ENCODE measurements around the gene EIF4B. TPM values are rescaled to one million over a fixed set of nuclear protein-coding genes. Genes with fewer than 3 reads are reported as not detected.
"Not testable (repeated sequence)": the region's sequence is repeated elsewhere in the genome, so short reads cannot be mapped to it uniquely, and the experiment has no call there.

The EIF4B gene
- total RNA-seq, 1 experiment from 2014 or later = 401 TPM

GRCh38 chr12:52992699-52993557, 13.3 kb upstream of the EIF4B start:
- peak; percentile 88 for DNase-seq (ENCODE audit: low spot score)

GRCh38 chr12:52993558-52993869, 12.7 kb upstream of the EIF4B start:
- no peak for DNase-seq (ENCODE audit: low spot score)

GRCh38 chr12:53004178-53004577, 2.1 kb upstream of the EIF4B start:
- no peak for DNase-seq (ENCODE audit: low spot score)

GRCh38 chr12:53004582-53004981, 1.7 kb upstream of the EIF4B start:
- no peak for DNase-seq (ENCODE audit: low spot score)

GRCh38 chr12:53005215-53005985, 856 bp upstream of the EIF4B start:
- DNase-seq (ENCODE audit: low spot score) = no peak

GRCh38 chr12:53006810-53007309, 604 bp downstream of the EIF4B start:
- DNase-seq (ENCODE audit: low spot score) = peak; percentile 88

- DNase-seq (ENCODE audit: low spot score) = no peak
Measured at GRCh38 chr12:53007343-53007742, 1.1 kb downstream of the EIF4B start.

- not testable (repeated sequence) for DNase-seq (ENCODE audit: low spot score)
Measured at GRCh38 chr12:53008760-53009159, 2.5 kb downstream of the EIF4B start.

- DNase-seq (ENCODE audit: low spot score) = no peak
Measured at GRCh38 chr12:53010955-53011354, 4.7 kb downstream of the EIF4B start.

GRCh38 chr12:53011889-53012288, 5.6 kb downstream of the EIF4B start:
- no peak for DNase-seq (ENCODE audit: low spot score)

- DNase-seq (ENCODE audit: low spot score) = no peak
Measured at GRCh38 chr12:53012928-53013327, 6.7 kb downstream of the EIF4B start.

- DNase-seq (ENCODE audit: low spot score) = no peak
Measured at GRCh38 chr12:53014709-53015108, 8.5 kb downstream of the EIF4B start.

GRCh38 chr12:53025250-53025649, 19.0 kb downstream of the EIF4B start:
- DNase-seq (ENCODE audit: low spot score) = no peak

GRCh38 chr12:53027014-53027413, 20.8 kb downstream of the EIF4B start:
- not testable (repeated sequence) for DNase-seq (ENCODE audit: low spot score)

GRCh38 chr12:53031616-53032015, 25.4 kb downstream of the EIF4B start:
- no peak for DNase-seq (ENCODE audit: low spot score)

GRCh38 chr12:53033832-53034231, 27.6 kb downstream of the EIF4B start:
- DNase-seq (ENCODE audit: low spot score) = not testable (repeated sequence)

GRCh38 chr12:53034459-53034858, 28.2 kb downstream of the EIF4B start:
- DNase-seq (ENCODE audit: low spot score) = no peak

GRCh38 chr12:53036802-53037201, 30.5 kb downstream of the EIF4B start:
- no peak for DNase-seq (ENCODE audit: low spot score)

- no peak for DNase-seq (ENCODE audit: low spot score)
Measured at GRCh38 chr12:53039851-53040250, 33.6 kb downstream of the EIF4B start.

GRCh38 chr12:53042607-53043454, 36.6 kb downstream of the EIF4B start:
- DNase-seq (ENCODE audit: low spot score) = no peak

- DNase-seq (ENCODE audit: low spot score) = peak; percentile 73
Measured at GRCh38 chr12:53044052-53044581, 37.9 kb downstream of the EIF4B start.

All from HT-29 (cell line).